GM12801 (cell line): ENCODE results near the gene FOXJ3.

ENCODE experiments used
- TF ChIP-seq, protein P1 (sequence below): IDR thresholded peaks from one replicate; pipeline ENCODE4 v1.5.1; 2011; ENCODE audit warnings: control low read depth; ENCODE audit not compliant: insufficient read length; ENCODE audit errors: extremely low read depth

Gene FOXJ3

DNA sequence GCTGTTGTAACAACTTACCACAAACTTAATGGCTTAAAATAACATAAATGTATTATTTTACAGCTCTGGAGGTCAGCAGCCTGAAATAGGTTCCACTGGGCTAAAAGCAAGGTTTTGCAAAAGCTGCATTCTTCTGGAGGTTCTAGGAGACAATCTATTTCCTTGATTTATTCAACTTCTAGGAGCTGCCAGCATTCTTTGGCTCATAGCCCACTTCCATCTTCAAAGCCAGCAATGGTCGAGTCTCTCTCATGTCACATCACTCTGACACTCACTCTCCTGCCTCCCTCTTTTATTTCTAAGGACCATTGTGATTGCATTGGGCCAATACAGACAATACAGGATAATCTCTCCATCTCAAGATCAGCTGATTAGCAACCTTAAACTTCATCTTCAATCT is 15.1 kb upstream of the FOXJ3 start:
- TF ChIP-seq, protein P1, sequence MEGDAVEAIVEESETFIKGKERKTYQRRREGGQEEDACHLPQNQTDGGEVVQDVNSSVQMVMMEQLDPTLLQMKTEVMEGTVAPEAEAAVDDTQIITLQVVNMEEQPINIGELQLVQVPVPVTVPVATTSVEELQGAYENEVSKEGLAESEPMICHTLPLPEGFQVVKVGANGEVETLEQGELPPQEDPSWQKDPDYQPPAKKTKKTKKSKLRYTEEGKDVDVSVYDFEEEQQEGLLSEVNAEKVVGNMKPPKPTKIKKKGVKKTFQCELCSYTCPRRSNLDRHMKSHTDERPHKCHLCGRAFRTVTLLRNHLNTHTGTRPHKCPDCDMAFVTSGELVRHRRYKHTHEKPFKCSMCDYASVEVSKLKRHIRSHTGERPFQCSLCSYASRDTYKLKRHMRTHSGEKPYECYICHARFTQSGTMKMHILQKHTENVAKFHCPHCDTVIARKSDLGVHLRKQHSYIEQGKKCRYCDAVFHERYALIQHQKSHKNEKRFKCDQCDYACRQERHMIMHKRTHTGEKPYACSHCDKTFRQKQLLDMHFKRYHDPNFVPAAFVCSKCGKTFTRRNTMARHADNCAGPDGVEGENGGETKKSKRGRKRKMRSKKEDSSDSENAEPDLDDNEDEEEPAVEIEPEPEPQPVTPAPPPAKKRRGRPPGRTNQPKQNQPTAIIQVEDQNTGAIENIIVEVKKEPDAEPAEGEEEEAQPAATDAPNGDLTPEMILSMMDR: no peak

DNA sequence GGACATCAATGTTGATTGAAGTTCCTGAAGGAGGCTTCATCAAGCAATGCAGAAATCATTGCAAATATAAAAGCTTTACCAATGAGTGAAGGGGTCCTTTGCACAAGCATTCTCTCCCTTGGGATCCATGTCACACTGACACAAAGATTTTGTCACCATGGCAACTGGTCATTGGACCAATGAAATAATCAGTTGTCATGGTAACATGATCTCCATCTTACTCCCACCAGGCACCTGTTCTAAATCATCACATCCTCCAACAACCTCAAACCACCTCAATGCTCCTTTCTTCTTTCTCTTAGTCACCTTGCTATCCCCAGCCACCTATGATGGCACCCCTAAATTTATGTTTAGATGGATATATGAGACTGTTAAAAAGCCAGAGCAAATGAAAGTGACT is 13.5 kb upstream of the FOXJ3 start:
- TF ChIP-seq, protein P1: no peak

DNA sequence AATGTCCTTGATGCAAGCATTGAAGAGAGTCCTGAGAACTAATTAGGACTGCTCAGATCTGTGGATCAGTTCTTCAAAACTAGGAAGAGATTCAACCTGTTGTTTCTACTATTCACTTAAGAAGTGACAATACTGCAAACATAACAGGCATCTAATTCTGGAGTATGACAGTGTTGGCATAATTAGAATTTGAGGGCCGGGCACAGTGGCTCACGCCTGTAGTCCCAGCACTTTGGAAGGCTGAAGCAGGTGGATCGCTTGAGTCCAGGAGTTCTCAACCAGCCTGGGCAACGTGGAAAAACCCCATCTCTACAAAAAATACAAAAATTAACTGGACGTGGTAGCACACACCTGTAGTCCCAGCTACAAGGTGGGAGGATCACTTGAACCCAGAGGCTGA is 8.0 kb upstream of the FOXJ3 start:
- TF ChIP-seq, protein P1: no peak

DNA sequence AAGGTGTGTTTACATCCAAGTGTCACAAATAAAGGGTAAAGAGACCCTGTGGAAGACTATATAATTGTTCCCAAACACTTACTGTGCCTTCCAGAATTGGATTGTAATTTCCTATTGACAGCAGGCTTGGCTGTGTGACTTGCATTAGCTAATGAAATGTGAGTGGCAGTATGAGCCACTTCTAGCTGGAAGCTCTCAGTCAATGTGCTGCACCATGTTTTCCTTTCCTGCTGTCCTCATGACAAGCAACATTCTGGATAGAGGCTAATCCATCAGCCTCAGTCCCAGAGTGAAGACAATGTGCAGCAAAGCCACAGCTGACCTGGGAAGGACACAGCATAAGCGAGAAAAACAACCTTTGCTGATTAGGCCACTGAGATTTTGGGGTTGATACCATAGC is 5.9 kb upstream of the FOXJ3 start:
- TF ChIP-seq, protein P1: no peak

DNA sequence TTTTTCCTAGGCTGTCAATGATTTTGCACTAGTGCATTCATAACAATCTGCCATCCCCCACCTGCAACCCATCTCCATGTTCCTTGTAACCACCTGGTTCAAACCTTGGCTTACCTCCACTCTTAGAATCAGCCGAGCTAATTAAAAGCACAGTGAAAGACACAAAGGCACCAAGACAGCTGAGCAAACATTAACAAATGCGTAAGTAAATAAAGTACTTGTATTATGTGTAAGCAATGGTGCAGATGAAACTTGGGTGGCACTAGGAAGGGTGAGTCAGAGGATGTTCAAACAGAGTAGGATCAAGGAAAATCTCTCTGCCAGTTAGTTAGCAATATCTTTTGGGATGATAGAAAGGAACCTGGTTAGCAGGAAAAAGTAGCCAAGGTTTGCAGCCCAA is 5.1 kb upstream of the FOXJ3 start:
- TF ChIP-seq, protein P1: no peak

DNA sequence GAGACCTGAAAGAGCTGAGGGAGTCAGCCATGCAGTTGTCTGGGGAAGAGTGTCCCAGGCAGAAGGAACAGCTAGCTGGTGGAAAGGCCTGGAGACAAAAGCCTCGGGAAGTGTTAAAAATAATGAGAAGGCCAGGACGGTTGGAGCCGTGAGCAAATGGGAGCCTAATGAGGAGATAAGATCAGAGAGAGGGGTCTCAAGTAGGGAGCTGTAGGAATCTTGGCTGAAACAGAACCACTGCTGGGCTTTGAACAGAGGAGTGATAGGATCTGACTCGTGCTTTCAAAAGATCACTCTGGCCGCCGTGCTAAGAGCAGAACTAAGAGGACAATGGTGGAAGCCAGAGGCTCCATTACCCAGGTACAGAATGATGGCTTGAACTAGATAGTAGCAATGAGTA is 1.9 kb upstream of the FOXJ3 start:
- TF ChIP-seq, protein P1: no peak

DNA sequence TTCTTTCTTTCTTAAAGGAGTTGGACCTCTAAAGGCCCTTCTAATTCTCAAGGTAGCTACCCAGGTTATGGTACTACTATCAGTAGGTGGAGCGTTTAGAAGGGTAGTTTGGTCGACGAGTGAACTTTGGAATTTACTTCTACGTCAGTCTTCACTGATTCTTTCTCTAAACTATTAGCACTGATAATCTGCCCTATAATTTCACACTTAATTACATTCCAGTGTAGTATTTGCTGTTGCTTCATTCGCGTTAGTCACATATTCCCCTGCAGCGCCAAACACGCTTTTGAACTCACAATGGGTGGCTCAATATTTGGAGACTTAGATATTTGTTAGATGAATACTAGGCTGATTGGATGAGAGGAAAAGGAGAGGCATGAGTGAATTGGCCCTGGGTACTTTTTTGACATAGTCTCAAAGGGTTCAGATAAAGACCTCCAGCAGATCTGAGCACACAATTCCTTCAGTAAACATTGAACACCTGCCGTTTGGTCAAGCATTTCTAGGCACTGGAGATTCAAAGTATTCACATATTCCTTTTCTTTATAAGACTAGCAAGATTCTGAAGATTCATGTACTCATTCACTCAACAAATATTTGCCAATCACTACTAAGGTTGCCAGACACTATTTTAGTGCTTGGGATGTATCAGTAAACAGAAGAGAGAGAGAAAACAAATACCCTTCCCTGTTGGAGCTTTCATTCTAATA is 929 bp upstream of the FOXJ3 start:
- TF ChIP-seq, protein P1: no peak
